RWPE2 (cell line): ENCODE measurements around the gene SLC43A2.

ENCODE experiments used
- ATAC-seq: fragments of 200-7000 bp; cut with Tn5 transposase; 3 replicates; pipeline ENCODE4 v1.9.1; 2021; ENCODE audit warnings: low read depth
- DNase-seq: peaks from one replicate; pipeline ENCODE4 v3.0.0-alpha.2; 2020; ENCODE audit warnings: low spot score
- H3K27ac ChIP-seq: fragments of 450-650 bp; 2 replicates; pipeline ENCODE4 v1.5.1; 2017; ENCODE audit warnings: mild to moderate bottlenecking; ENCODE audit not compliant: poor library complexity, severe bottlenecking
- H3K27me3 ChIP-seq: fragments of 250-450 bp; sonication (Bioruptor Pico); 2 replicates; pipeline ENCODE4 v1.5.1; 2021; ENCODE audit warnings: mild to moderate bottlenecking, moderate library complexity; ENCODE audit not compliant: insufficient read depth, poor library complexity, severe bottlenecking
- H3K36me3 ChIP-seq: fragments of 250-450 bp; sonication (Bioruptor Pico); 2 replicates; pipeline ENCODE4 v1.5.1; 2020; ENCODE audit warnings: low read depth, mild to moderate bottlenecking, moderate library complexity
- H3K4me1 ChIP-seq: fragments of 250-450 bp; sonication (Bioruptor Pico); 2 replicates; pipeline ENCODE4 v1.5.1; 2021; ENCODE audit warnings: mild to moderate bottlenecking, moderate library complexity; ENCODE audit not compliant: insufficient read depth, poor library complexity, severe bottlenecking
- H3K4me3 ChIP-seq: fragments of 250-450 bp; sonication (Bioruptor Pico); 2 replicates; pipeline ENCODE4 v1.5.1; 2021; ENCODE audit warnings: mild to moderate bottlenecking, moderate library complexity; ENCODE audit not compliant: severe bottlenecking
- H3K9me3 ChIP-seq: fragments of 250-450 bp; sonication (Bioruptor Pico); 2 replicates; pipeline ENCODE4 v1.5.1; 2021; ENCODE audit warnings: mild to moderate bottlenecking, moderate library complexity; ENCODE audit not compliant: severe bottlenecking
- CTCF ChIP-seq: fragments of 450-650 bp; IDR thresholded peaks from one replicate; pipeline ENCODE4 v1.5.1; 2017; ENCODE audit warnings: mild to moderate bottlenecking, moderate library complexity; ENCODE audit not compliant: poor library complexity, severe bottlenecking

Gene SLC43A2

GRCh38 chr17:1552932-1553331, 75.7 kb downstream of the SLC43A2 start:
- TF ChIP-seq CTCF, result no peak
- Histone ChIP-seq H3K9me3 (no peaks in the 10 kb centered on the region), H3K4me3 (no peak overlapping the region), H3K27me3 (no peaks in the 10 kb centered on the region), H3K27ac (no peak overlapping the region), H3K4me1 (no peaks in the 10 kb centered on the region), H3K36me3 (peaks cover 58% of the 10 kb centered on the region)
- DNase-seq (no peak), ATAC-seq (no peak)

- H3K27ac ChIP-seq, result no peak overlapping the region
- no peak overlapping the region for H3K4me3 ChIP-seq
- H3K9me3 ChIP-seq, result no peaks in the 10 kb centered on the region
- H3K27me3 ChIP-seq, result no peaks in the 10 kb centered on the region
- DNase-seq (no peak), ATAC-seq (no peak)
- peaks cover 58% of the 10 kb centered on the region for H3K36me3 ChIP-seq
- no peaks in the 10 kb centered on the region for H3K4me1 ChIP-seq
- TF ChIP-seq CTCF, result no peak
Measured at GRCh38 chr17:1551741-1552140, 76.9 kb downstream of the SLC43A2 start.

GRCh38 chr17:1548032-1548431, 80.6 kb downstream of the SLC43A2 start:
- Histone ChIP-seq H3K4me3 (no peak overlapping the region), H3K27ac (no peak overlapping the region), H3K36me3 (peaks cover 60% of the 10 kb centered on the region), H3K4me1 (no peaks in the 10 kb centered on the region), H3K9me3 (no peaks in the 10 kb centered on the region), H3K27me3 (no peaks in the 10 kb centered on the region)
- TF ChIP-seq CTCF, result no peak
- no peak for ATAC-seq
- DNase-seq, result no peak

- Histone ChIP-seq H3K4me1 (no peaks in the 10 kb centered on the region), H3K9me3 (no peaks in the 10 kb centered on the region), H3K36me3 (peaks cover 54% of the 10 kb centered on the region), H3K27ac (no peak overlapping the region), H3K27me3 (no peaks in the 10 kb centered on the region), H3K4me3 (no peak overlapping the region)
- TF ChIP-seq CTCF, result no peak
- ATAC-seq, result no peak
- DNase-seq, result no peak
Measured at GRCh38 chr17:1546292-1546922, 82.2 kb downstream of the SLC43A2 start.

- Histone ChIP-seq H3K4me1 (no peaks in the 10 kb centered on the region), H3K4me3 (no peak overlapping the region), H3K27ac (no peak overlapping the region), H3K27me3 (no peaks in the 10 kb centered on the region), H3K36me3 (peaks cover 58% of the 10 kb centered on the region), H3K9me3 (no peaks in the 10 kb centered on the region)
- ATAC-seq (no peak; the same call in 2 of the 3 replicates), DNase-seq (no peak)
- no peak for TF ChIP-seq CTCF
Measured at GRCh38 chr17:1545618-1546017, 83.0 kb downstream of the SLC43A2 start.
